Measurements from ENCODE around the gene APPBP2. TPM values are rescaled to one million over a fixed set of nuclear protein-coding genes. Genes with fewer than 3 reads are reported as not detected.
A peak's percentile ranks its signal among the peaks of the same experiment; 100 is the strongest.
"Not testable (repeated sequence)": the region's sequence is repeated elsewhere in the genome, so short reads cannot be mapped to it uniquely, and the experiment has no call there.

The APPBP2 gene
- total RNA-seq, 1 experiment from 2014 or later = 32.5 TPM

GRCh38 chr17:60555786-60556185 lies 29.7 kb upstream of the APPBP2 start:
- Histone ChIP-seq H3K4me3 (no peak overlapping the region), H3F3A (ENCODE audit: insufficient read depth, low read depth) (0 out of 2 replicates have a peak, but pooled peaks cover 12% of the 10 kb centered on the region), H3K4me1 (replicated peaks; ENCODE audit: insufficient read depth) (no peaks in the 10 kb centered on the region), H3K4me2 (no peak overlapping the region), H3K9me2 (ENCODE audit: insufficient read depth) (no peaks in the 10 kb centered on the region), H4K20me1 (ENCODE audit: insufficient read depth) (no peaks in the 10 kb centered on the region), H2AFZ (no peak overlapping the region), H3K79me2 (ENCODE audit: low read depth) (no peaks in the 10 kb centered on the region), H3K27ac (no peak overlapping the region), H3K27me3 (ENCODE audit: insufficient read depth, low read depth) (no peaks in the 10 kb centered on the region), H3K9me3 (ENCODE audit: insufficient read depth, low read depth) (no peaks in the 10 kb centered on the region), H3K36me3 (ENCODE audit: low read depth) (no peaks in the 10 kb centered on the region)
- intact Hi-C loops (cut with micrococcal nuclease; ENCODE audit: unreplicated experiment) = no loop called here
- DNase-seq = no peak
- TF ChIP-seq EZH2 (IDR thresholded peaks at IDR 0.05; ENCODE audit: low read depth) (no peak), CTCF (conservative IDR thresholded peaks at IDR 0.05) (no peak)
- no TSS peak for BruUV-seq (replicated peaks)
- ChIA-PET POLR2A (ENCODE audit: unreplicated experiment) (interaction anchor here (0.5 kb wide), 1 partner anchor 29 kb away, joined by 7 read pairs; no protein-coding TSS in a partner anchor), CTCF (no interaction called here)

- POLR2A ChIA-PET (ENCODE audit: unreplicated experiment) = interaction anchor here (0.6 kb wide), 1 partner anchor 123 kb away, joined by 11 read pairs; no protein-coding TSS in a partner anchor
- no peak overlapping the region for H3K4me2 ChIP-seq
- H3F3A ChIP-seq (ENCODE audit: insufficient read depth, low read depth) = 0 out of 2 replicates have a peak, but pooled peaks cover 12% of the 10 kb centered on the region
- peak; percentile 36 to 43 for DNase-seq
- BruUV-seq (replicated peaks) = no TSS peak
- H3K4me1 ChIP-seq (replicated peaks; ENCODE audit: insufficient read depth) = no peaks in the 10 kb centered on the region
- H3K4me3 ChIP-seq = no peak overlapping the region
- H3K36me3 ChIP-seq (ENCODE audit: low read depth) = no peaks in the 10 kb centered on the region
- CTCF ChIA-PET = no interaction called here
- no peaks in the 10 kb centered on the region for H3K27me3 ChIP-seq (ENCODE audit: insufficient read depth, low read depth)
- H3K9me3 ChIP-seq (ENCODE audit: insufficient read depth, low read depth) = no peaks in the 10 kb centered on the region
- no peak overlapping the region for H3K27ac ChIP-seq
- intact Hi-C loops (cut with micrococcal nuclease; ENCODE audit: unreplicated experiment) = no loop called here
- H3K9me2 ChIP-seq (ENCODE audit: insufficient read depth) = no peaks in the 10 kb centered on the region
- TF ChIP-seq EZH2 (IDR thresholded peaks at IDR 0.05; ENCODE audit: low read depth) (no peak), CTCF (conservative IDR thresholded peaks at IDR 0.05) (no peak)
- H4K20me1 ChIP-seq (ENCODE audit: insufficient read depth) = no peaks in the 10 kb centered on the region
- no peak overlapping the region for H2AFZ ChIP-seq
- no peaks in the 10 kb centered on the region for H3K79me2 ChIP-seq (ENCODE audit: low read depth)
Observed at GRCh38 chr17:60554377-60554788, 28.3 kb upstream of the APPBP2 start.

- intact Hi-C loops (cut with micrococcal nuclease; ENCODE audit: unreplicated experiment); H3K36me3 ChIP-seq (ENCODE audit: low read depth); H3K27me3 ChIP-seq (ENCODE audit: insufficient read depth, low read depth); H3K27ac ChIP-seq; H3K9me3 ChIP-seq (ENCODE audit: insufficient read depth, low read depth); H3K9me2 ChIP-seq (ENCODE audit: insufficient read depth); H3K4me3 ChIP-seq; H3K79me2 ChIP-seq (ENCODE audit: low read depth); H2AFZ ChIP-seq; H3K4me2 ChIP-seq; CTCF ChIA-PET; H3K4me1 ChIP-seq (replicated peaks; ENCODE audit: insufficient read depth); POLR2A ChIA-PET (ENCODE audit: unreplicated experiment); H4K20me1 ChIP-seq (ENCODE audit: insufficient read depth); BruUV-seq (replicated peaks); DNase-seq: not testable (repeated sequence)
- 0 out of 2 replicates have a peak, but pooled peaks cover 12% of the 10 kb centered on the region for H3F3A ChIP-seq (ENCODE audit: insufficient read depth, low read depth)
Observed at GRCh38 chr17:60552255-60552654, 26.2 kb upstream of the APPBP2 start.

GRCh38 chr17:60548990-60549389 lies 22.9 kb upstream of the APPBP2 start:
- Histone ChIP-seq H3K27me3 (ENCODE audit: insufficient read depth, low read depth) (no peaks in the 10 kb centered on the region), H3K9me2 (ENCODE audit: insufficient read depth) (no peaks in the 10 kb centered on the region)
- POLR2A ChIA-PET (ENCODE audit: unreplicated experiment) = no interaction called here

More at GRCh38 chr17:60548990-60549389, 22.9 kb upstream of the APPBP2 start:
- Histone ChIP-seq H3K9me3 (ENCODE audit: insufficient read depth, low read depth) (no peaks in the 10 kb centered on the region), H3F3A (ENCODE audit: insufficient read depth, low read depth) (no peaks in the 10 kb centered on the region), H2AFZ (no peak overlapping the region), H3K27ac (no peak overlapping the region), H4K20me1 (ENCODE audit: insufficient read depth) (no peaks in the 10 kb centered on the region), H3K36me3 (ENCODE audit: low read depth) (no peaks in the 10 kb centered on the region), H3K4me3 (no peak overlapping the region), H3K4me1 (replicated peaks; ENCODE audit: insufficient read depth) (no peaks in the 10 kb centered on the region), H3K79me2 (ENCODE audit: low read depth) (no peaks in the 10 kb centered on the region), H3K4me2 (no peak overlapping the region)
- TF ChIP-seq CTCF (conservative IDR thresholded peaks at IDR 0.05) = no peak
- TF ChIP-seq EZH2 (IDR thresholded peaks at IDR 0.05; ENCODE audit: low read depth) = no peak
- no TSS peak for BruUV-seq (replicated peaks)
- intact Hi-C loops (cut with micrococcal nuclease; ENCODE audit: unreplicated experiment) = no loop called here
- CTCF ChIA-PET = no interaction called here
- DNase-seq = no peak

Measured in PC-9 (cell line).